Transverse colon (tissue), 4 donors: ENCODE measurements around the gene CLDN9. TPM values are rescaled to one million over a fixed set of nuclear protein-coding genes. Genes with fewer than 3 reads are reported as not detected.

Experiments
- DNase-seq: peaks from one replicate; pipeline ENCODE4 v3.0.0-alpha.2; 2019
- H3K27ac ChIP-seq, 4 donors: fragments of 200-600 bp; sonication (generic); 2 replicates each; pipeline ENCODE4 v1.5.1; 2016 to 2018; ENCODE audit warnings: inconsistent platforms in 4 of 4
- H3K27me3 ChIP-seq: fragments of 200-600 bp; sonication (generic); 2 replicates; pipeline ENCODE4 v1.5.1; 2017; ENCODE audit warnings: inconsistent platforms
- H3K36me3 ChIP-seq, 4 donors: fragments of 200-600 bp; sonication (generic); 2 replicates each; pipeline ENCODE4 v1.5.1; 2017 to 2019; ENCODE audit warnings: inconsistent platforms in 4 of 4
- H3K4me1 ChIP-seq, 4 donors: fragments of 200-600 bp; sonication (generic); 2 replicates each; pipeline ENCODE4 v1.5.1; 2017 to 2020; ENCODE audit warnings: inconsistent platforms in 4 of 4
- H3K4me3 ChIP-seq, 4 donors: fragments of 200-600 bp; sonication (generic); 1 replicate in 1 of 4; 2 replicates in 3 of 4; pipeline versions ENCODE4 v1.5.1 to v1.6.1; 2017 to 2019; ENCODE audit warnings: inconsistent platforms in 4 of 4
- H3K9me3 ChIP-seq, 2 donors: fragments of 200-600 bp; sonication (generic); 2 replicates each; pipeline ENCODE4 v1.5.1; 2017 to 2019; ENCODE audit warnings: inconsistent platforms in 2 of 2
- EP300 ChIP-seq: sonication (generic); formaldehyde crosslinking; IDR thresholded peaks from one replicate; pipeline ENCODE4 v1.6.1; 2017; ENCODE audit warnings: antibody characterized with exemption, low read depth
- POLR2A ChIP-seq: fragments of 450-650 bp; IDR thresholded peaks from one replicate; pipeline ENCODE4 v1.6.1; 2016; ENCODE audit warnings: antibody characterized with exemption, mild to moderate bottlenecking, moderate library complexity
- POLR2AphosphoS5 ChIP-seq, 3 donors: sonication (generic); formaldehyde crosslinking; IDR thresholded peaks; one replicate each; pipeline ENCODE4 v1.6.1; 2016; ENCODE audit warnings: antibody characterized with exemption in 3 of 3
- WGBS, 2 donors: methylation state at CpG; one replicate each; pipeline ENCODE4 v1.1.5; 2018; ENCODE audit warnings: low coverage in 1 of 2; 5-methylcytosine and 5-hydroxymethylcytosine counted together
- in situ Hi-C, 4 donors: fragments of 200-750 bp; cut with MboI; loops; one replicate each; pipeline versions ENCODE4 v1.15.0 to v1.15.1; 2017; ENCODE audit warnings: low sequenced_read_pairs in 3 of 4, low pct_ligation_motif_present in 1 of 4, low pct_unique_long_range_greater_than_20kb in 1 of 4
- intact Hi-C: fragments of 100-400 bp; cut with DNase I; formaldehyde crosslinking; loops from one replicate; pipeline ENCODE4 v1.15.1; 2023; ENCODE audit warnings: low total_unique reads
- total RNA-seq, 4 donors: library from RNA; depleted of rRNA; stranded (reverse); fragments of >200 nt; gene quantifications; one replicate each; pipeline ENCODE4 v1.1.0, GENCODE V29; 2016
- TF ChIP-seq, protein P1 (sequence below), 5 experiments: fragments of 200-600 bp in 3 of 5; fragments of 450-650 bp in 2 of 5; sonication (generic) in 3 of 5; IDR thresholded peaks; 1 replicate in 2 of 5; 2 replicates in 3 of 5; pipeline ENCODE4 v1.5.1; 2016 to 2017; ENCODE audit warnings: antibody characterized with exemption in 5 of 5, inconsistent platforms in 3 of 5, mild to moderate bottlenecking in 2 of 5, moderate library complexity in 1 of 5

Gene CLDN9
- total RNA-seq, 4 donors from 2014 or later = 0.55 to 1.1 TPM; not detected in 2

DNA sequence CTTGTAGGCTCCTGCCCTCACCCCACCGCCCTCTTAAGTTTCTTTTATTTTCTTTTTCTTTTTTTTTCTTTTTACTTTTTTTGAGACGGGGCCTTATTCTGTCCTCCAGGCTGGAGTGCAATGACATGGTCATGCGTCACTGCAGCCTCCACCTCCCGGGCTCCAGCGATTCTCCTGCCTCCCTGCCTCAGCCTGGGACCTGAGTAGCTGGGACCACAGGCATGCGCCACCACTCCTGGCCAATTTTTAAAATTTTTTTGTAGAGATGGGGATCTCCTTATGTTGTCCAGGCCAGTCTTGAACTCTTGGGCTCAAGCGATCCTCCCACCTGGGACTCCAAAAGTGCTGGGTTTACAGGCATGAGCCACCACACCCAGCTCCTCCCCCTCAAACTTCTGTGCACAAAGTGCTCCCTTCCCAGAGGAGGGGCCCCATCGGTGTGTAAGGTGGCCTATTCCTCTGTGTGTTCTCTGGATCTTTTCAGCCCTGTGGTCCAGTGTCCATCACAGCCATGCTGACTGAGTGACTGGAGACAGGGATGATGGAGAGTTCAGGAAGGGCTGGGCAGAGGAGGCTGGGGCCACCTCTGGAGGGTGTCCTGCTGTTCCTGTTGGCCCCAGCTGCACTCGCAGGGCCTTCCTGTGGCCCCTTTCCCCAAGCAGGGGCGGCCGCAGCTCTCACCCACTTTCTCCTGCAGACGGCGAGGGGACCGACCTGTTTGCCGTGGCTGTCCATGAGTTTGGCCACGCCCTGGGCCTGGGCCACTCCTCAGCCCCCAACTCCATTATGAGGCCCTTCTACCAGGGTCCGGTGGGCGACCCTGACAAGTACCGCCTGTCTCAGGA is 43.8 kb downstream of the CLDN9 start:
- Histone ChIP-seq H3K27me3 (no peaks in the 10 kb centered on the region), H3K9me3 (no peaks in the 10 kb centered on the region), H3K4me3 (no peak overlapping the region), H3K36me3 (no peaks in the 10 kb centered on the region), H3K4me1 (peaks cover 11 to 21% (median 18%) of the 10 kb centered on the region in 4 donors), H3K27ac (no peak overlapping the region)
- TF ChIP-seq POLR2AphosphoS5 (IDR thresholded peaks at IDR 0.05) (no peak), EP300 (no peak), POLR2A (no peak)
- TF ChIP-seq, protein P1, sequence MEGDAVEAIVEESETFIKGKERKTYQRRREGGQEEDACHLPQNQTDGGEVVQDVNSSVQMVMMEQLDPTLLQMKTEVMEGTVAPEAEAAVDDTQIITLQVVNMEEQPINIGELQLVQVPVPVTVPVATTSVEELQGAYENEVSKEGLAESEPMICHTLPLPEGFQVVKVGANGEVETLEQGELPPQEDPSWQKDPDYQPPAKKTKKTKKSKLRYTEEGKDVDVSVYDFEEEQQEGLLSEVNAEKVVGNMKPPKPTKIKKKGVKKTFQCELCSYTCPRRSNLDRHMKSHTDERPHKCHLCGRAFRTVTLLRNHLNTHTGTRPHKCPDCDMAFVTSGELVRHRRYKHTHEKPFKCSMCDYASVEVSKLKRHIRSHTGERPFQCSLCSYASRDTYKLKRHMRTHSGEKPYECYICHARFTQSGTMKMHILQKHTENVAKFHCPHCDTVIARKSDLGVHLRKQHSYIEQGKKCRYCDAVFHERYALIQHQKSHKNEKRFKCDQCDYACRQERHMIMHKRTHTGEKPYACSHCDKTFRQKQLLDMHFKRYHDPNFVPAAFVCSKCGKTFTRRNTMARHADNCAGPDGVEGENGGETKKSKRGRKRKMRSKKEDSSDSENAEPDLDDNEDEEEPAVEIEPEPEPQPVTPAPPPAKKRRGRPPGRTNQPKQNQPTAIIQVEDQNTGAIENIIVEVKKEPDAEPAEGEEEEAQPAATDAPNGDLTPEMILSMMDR (IDR thresholded peaks at IDR 0.05) = no peak
- in situ Hi-C loops = no loop called here
- DNase-seq = no peak
- 83 to 89% methylated on average over 7 to 15 of the region's 19 CpGs for WGBS, 2 donors
- intact Hi-C loops = loop anchor here (5.0 to 10.0 kb wide), 2 partner anchors 71 to 108 kb away; no protein-coding TSS in a partner anchor

DNA sequence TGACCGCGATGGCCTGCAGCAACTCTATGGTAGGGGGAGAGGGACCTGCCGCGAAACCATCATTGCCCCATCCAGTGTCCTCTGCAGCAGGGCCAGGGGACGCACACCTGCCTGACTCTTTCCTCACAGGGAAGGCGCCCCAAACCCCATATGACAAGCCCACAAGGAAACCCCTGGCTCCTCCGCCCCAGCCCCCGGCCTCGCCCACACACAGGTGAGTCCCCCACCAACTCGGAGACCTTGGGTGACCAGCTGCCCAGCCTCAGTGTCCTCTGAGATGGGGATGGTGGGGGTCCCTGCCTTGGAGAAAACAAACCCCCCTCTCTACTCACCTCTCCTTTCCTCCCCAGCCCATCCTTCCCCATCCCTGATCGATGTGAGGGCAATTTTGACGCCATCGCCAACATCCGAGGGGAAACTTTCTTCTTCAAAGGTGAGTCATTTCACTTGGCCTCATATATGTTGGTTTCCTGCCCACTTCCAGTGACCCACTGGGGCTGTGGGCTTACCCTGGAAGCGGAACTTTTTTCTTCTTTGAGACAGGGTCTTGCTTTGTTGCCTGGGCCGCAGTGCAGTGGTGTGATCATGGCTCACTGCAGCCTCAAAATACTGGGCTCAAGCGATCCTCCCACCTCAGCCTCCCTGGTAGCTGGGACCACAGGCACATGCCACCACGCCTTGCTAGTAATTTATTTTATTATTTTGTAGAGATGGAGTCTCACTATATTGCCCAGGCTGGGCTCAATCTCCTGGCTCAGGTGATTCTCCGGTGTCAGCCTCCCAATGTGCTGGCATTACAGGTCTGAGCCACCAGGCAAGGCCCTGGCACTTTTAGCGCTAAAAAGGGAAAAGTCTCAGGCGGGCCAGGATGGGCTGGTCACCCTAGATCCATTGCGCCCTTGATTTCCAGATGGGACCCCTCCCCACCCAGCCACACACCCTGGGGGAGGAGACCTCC is 44.7 kb downstream of the CLDN9 start:
- H3K27ac ChIP-seq = peak overlapping the region in 1 of 4 donors; percentile 88
- WGBS, 2 donors = 92% methylated on average over 22 of the region's 22 CpGs; no CpG with 5 or more reads in 1 of the 2 donors
- H3K9me3 ChIP-seq = no peaks in the 10 kb centered on the region
- no peaks in the 10 kb centered on the region for H3K27me3 ChIP-seq
- intact Hi-C loops (loop anchor here (5.0 to 10.0 kb wide), 2 partner anchors 70 to 107 kb away; no protein-coding TSS in a partner anchor), in situ Hi-C loops (no loop called here)
- H3K4me3 ChIP-seq = peak overlapping the region in 2 of 4 donors; percentile 66 to 91
- no peaks in the 10 kb centered on the region for H3K36me3 ChIP-seq
- DNase-seq = no peak
- no peak for TF ChIP-seq POLR2AphosphoS5 (IDR thresholded peaks at IDR 0.05)
- TF ChIP-seq, protein P1 (IDR thresholded peaks at IDR 0.05) = no peak
- no peak for TF ChIP-seq EP300
- TF ChIP-seq POLR2A = no peak
- peaks cover 11 to 21% (median 18%) of the 10 kb centered on the region in 4 donors for H3K4me1 ChIP-seq

DNA sequence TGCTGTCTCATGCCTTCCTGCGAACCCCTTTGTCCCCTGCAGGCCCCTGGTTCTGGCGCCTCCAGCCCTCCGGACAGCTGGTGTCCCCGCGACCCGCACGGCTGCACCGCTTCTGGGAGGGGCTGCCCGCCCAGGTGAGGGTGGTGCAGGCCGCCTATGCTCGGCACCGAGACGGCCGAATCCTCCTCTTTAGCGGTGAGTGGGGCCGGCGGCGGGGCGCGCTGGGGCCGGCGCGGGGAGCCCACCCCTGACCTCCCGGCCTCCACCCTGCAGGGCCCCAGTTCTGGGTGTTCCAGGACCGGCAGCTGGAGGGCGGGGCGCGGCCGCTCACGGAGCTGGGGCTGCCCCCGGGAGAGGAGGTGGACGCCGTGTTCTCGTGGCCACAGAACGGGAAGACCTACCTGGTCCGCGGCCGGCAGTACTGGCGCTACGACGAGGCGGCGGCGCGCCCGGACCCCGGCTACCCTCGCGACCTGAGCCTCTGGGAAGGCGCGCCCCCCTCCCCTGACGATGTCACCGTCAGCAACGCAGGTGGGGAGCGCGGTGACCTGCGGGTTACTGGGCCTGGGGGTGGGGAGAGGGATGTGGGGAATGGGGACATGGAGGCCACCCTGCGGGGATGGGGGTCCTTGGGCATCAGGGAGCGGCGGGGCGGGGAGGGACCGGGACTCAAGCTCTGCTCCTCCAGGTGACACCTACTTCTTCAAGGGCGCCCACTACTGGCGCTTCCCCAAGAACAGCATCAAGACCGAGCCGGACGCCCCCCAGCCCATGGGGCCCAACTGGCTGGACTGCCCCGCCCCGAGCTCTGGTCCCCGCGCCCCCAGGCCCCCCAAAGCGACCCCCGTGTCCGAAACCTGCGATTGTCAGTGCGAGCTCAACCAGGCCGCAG is 45.7 kb downstream of the CLDN9 start:
- peak overlapping the region; percentile 54 to 91 (median 75) for H3K4me3 ChIP-seq
- 8% methylated on average over 52 of the region's 77 CpGs; no CpG with 5 or more reads in 1 of the 2 donors for WGBS, 2 donors
- H3K9me3 ChIP-seq = no peaks in the 10 kb centered on the region
- in situ Hi-C loops = no loop called here
- intact Hi-C loops = loop anchor here (5.0 to 10.0 kb wide), 2 partner anchors 69 to 106 kb away; no protein-coding TSS in a partner anchor
- peak overlapping the region; percentile 73 to 88 (median 80) for H3K27ac ChIP-seq
- peaks cover 11 to 28% (median 22%) of the 10 kb centered on the region in 4 donors for H3K4me1 ChIP-seq
- H3K27me3 ChIP-seq = no peaks in the 10 kb centered on the region
- peak; percentile 75 for DNase-seq
- TF ChIP-seq EP300 = no peak
- no peak for TF ChIP-seq POLR2A
- TF ChIP-seq, protein P1 (IDR thresholded peaks at IDR 0.05) = no peak
- TF ChIP-seq POLR2AphosphoS5 (IDR thresholded peaks at IDR 0.05) = no peak
- no peaks in the 10 kb centered on the region for H3K36me3 ChIP-seq
